ENCODE results near the gene CEP164. TPM values are rescaled to one million over a fixed set of nuclear protein-coding genes. Genes with fewer than 3 reads are reported as not detected.

CEP164 gene
- polyA plus RNA-seq, 3 donors, result 4.3 to 32.1 (median 8.0) TPM

DNA sequence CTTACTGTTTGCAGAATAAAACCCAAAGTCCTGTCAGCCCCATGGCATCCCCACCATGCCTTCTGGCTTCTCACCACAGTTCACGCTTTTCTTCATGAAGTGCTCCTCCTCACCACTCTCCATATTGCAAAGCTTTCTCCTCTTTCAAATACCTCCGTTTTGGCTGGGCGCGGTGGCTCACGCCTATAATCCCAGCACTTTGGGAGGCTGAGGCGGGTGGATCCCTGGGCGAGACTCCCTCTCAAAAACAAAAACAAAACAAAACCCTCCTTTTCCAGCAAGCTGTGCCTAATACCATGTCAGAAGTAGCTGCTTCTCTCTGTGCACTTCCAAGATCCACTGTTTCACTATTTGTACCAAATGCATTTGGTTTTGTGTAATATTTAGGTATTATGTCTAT is 18.3 kb upstream of the CEP164 start:
- Histone ChIP-seq H3K9ac (ENCODE audit: insufficient read depth, low read length, poor library complexity, severe bottlenecking) (no peak overlapping the region), H3K4me1 (ENCODE audit: control insufficient read depth in 1 of 2, insufficient read depth in 2 of 2, low read length in 2 of 2) (peaks cover 18% of the 10 kb centered on the region in 2 donors), H3K27ac (ENCODE audit: low read depth in 1 of 2, low read length in 2 of 2) (no peak overlapping the region), H4K20me1 (ENCODE audit: insufficient read depth, low read length) (no peaks in the 10 kb centered on the region), H3K4me2 (replicated peaks; ENCODE audit: extremely low read depth, low read length, poor library complexity, severe bottlenecking) (no peak overlapping the region), H3K36me3 (replicated peaks in 1 of 2; ENCODE audit: control insufficient read depth in 1 of 2, insufficient read depth in 2 of 2, low read length in 2 of 2) (no peaks in the 10 kb centered on the region), H3K79me2 (ENCODE audit: insufficient read depth, low read length) (no peaks in the 10 kb centered on the region), H3K27me3 (ENCODE audit: control insufficient read depth in 2 of 2, insufficient read depth in 2 of 2, low read length in 2 of 2) (no peaks in the 10 kb centered on the region), H3K4me3 (replicated peaks in 1 of 3; ENCODE audit: low read depth in 2 of 3, low read length in 3 of 3) (no peak overlapping the region), H2AFZ (ENCODE audit: insufficient read depth, low read depth, low read length, poor library complexity, severe bottlenecking) (no peak overlapping the region), H3K9me3 (replicated peaks in 1 of 2; ENCODE audit: control insufficient read depth in 1 of 2, insufficient read depth in 1 of 2, low read length in 2 of 2) (no peaks in the 10 kb centered on the region)
- DNase-seq, result no peak
- intact Hi-C loops (cut with micrococcal nuclease), result no loop called here
- H3K4me1 Mint-ChIP-seq, result peaks cover 22% of the 10 kb centered on the region
- H3K27me3 Mint-ChIP-seq (ENCODE audit: low read depth in 3 of 3), result no peaks in the 10 kb centered on the region
- 98% methylated on average over 7 of the region's 7 CpGs for WGBS (ENCODE audit: insufficient coverage)
- H3K27ac Mint-ChIP-seq, result peak overlapping the region in 1 of 7 donors; percentile 47
- no peaks in the 10 kb centered on the region for H3K36me3 Mint-ChIP-seq
- no peaks in the 10 kb centered on the region for H3K9me3 Mint-ChIP-seq
- TF ChIP-seq CTCF (IDR thresholded peaks at IDR 0.05), result no peak
- H3K4me3 Mint-ChIP-seq, result no peak overlapping the region

- Mint-ChIP-seq H3K4me3 (peak overlapping the region; percentile 7 to 74), H3K9me3 (peaks cover 0 to 3% (median 0%) of the 10 kb centered on the region in 7 donors), H3K27me3 (ENCODE audit: low read depth in 3 of 3) (peaks cover 11 to 25% (median 12%) of the 10 kb centered on the region in 3 donors), H3K27ac (peak overlapping the region; percentile 19 to 87 (median 52)), H3K4me1 (peaks cover 37% of the 10 kb centered on the region), H3K36me3 (peaks cover 3% of the 10 kb centered on the region in 2 donors)
- 0% methylated on average over 1 of the region's 5 CpGs for WGBS (ENCODE audit: insufficient coverage)
- H3K79me2 ChIP-seq (ENCODE audit: insufficient read depth, low read length), result peaks cover 6% of the 10 kb centered on the region
- H4K20me1 ChIP-seq (ENCODE audit: insufficient read depth, low read length), result no peaks in the 10 kb centered on the region
- peak overlapping the region; percentile 59 for H3K4me2 ChIP-seq (replicated peaks; ENCODE audit: extremely low read depth, low read length, poor library complexity, severe bottlenecking)
- peak overlapping the region in 1 of 2 donors; percentile 71 for H3K27ac ChIP-seq (ENCODE audit: low read depth in 1 of 2, low read length in 2 of 2)
- intact Hi-C loops (cut with micrococcal nuclease), result no loop called here
- H2AFZ ChIP-seq (ENCODE audit: insufficient read depth, low read depth, low read length, poor library complexity, severe bottlenecking), result peak overlapping the region; percentile 47
- TF ChIP-seq CTCF (IDR thresholded peaks at IDR 0.05), result no peak
- peaks cover 5 to 10% of the 10 kb centered on the region in 2 donors for H3K27me3 ChIP-seq (ENCODE audit: control insufficient read depth in 2 of 2, insufficient read depth in 2 of 2, low read length in 2 of 2)
- peaks cover 37 to 39% of the 10 kb centered on the region in 2 donors for H3K4me1 ChIP-seq (ENCODE audit: control insufficient read depth in 1 of 2, insufficient read depth in 2 of 2, low read length in 2 of 2)
- no peaks in the 10 kb centered on the region for H3K36me3 ChIP-seq (replicated peaks in 1 of 2; ENCODE audit: control insufficient read depth in 1 of 2, insufficient read depth in 2 of 2, low read length in 2 of 2)
- no peak overlapping the region for H3K9ac ChIP-seq (ENCODE audit: insufficient read depth, low read length, poor library complexity, severe bottlenecking)
- H3K9me3 ChIP-seq (replicated peaks in 1 of 2; ENCODE audit: control insufficient read depth in 1 of 2, insufficient read depth in 1 of 2, low read length in 2 of 2), result no peaks in the 10 kb centered on the region
- H3K4me3 ChIP-seq (replicated peaks in 1 of 3; ENCODE audit: low read depth in 2 of 3, low read length in 3 of 3), result peak overlapping the region in 1 of 3 experiments; percentile 53
- DNase-seq, result peak in 2 of 3 donors; percentile 27 to 46
These were observed 14.6 kb upstream of the CEP164 start for GRCh38 chr11:117313091-117313490.
